Ishikawa (cell line): ENCODE measurements around the gene CD47.

ENCODE experiments used
- CREB1 ChIP-seq: IDR thresholded peaks from 2 replicates; pipeline ENCODE4 v1.6.1; 2012; ENCODE audit warnings: low read depth
- EGR1 ChIP-seq: IDR thresholded peaks from 2 replicates; pipeline ENCODE4 v1.6.1; 2012
- EP300 ChIP-seq: IDR thresholded peaks from 2 replicates; pipeline ENCODE4 v1.6.1; 2012; ENCODE audit warnings: borderline replicate concordance
- RAD21 ChIP-seq: IDR thresholded peaks from 2 replicates; pipeline ENCODE4 v1.6.1; 2012; ENCODE audit warnings: low read depth
- TAF1 ChIP-seq: IDR thresholded peaks from 2 replicates; pipeline ENCODE4 v1.6.1; 2012; ENCODE audit warnings: low read depth, mild to moderate bottlenecking
- YY1 ChIP-seq: IDR thresholded peaks from 2 replicates; pipeline ENCODE4 v1.6.1; 2012; ENCODE audit warnings: low read depth
- ZBTB7A ChIP-seq: IDR thresholded peaks from 2 replicates; pipeline ENCODE4 v1.6.1; 2012; ENCODE audit warnings: low read depth
- TF ChIP-seq, protein P1 (sequence below): IDR thresholded peaks from 2 replicates; pipeline ENCODE4 v1.6.1; 2012

DNA sequence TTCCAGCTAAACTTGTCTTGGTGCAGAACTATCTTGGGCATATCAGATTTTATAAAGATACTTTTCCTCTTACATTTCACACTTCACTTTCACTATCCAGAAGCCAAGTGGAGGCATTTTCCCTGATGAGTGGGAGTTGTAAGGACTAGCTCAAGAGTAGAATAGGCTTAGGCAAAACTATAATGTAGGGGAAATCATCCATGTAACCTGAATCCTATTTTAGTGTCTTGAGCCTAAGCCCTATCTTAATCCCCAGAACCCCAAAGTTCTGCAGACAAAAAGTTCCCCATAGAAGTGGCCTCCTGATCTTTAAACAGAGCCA is 42.2 kb upstream of the CD47 start:
- TF ChIP-seq EGR1 (no peak), ZBTB7A (no peak), TAF1 (no peak), CREB1 (no peak), EP300 (no peak), YY1 (no peak), RAD21 (no peak)
- TF ChIP-seq, protein P1, sequence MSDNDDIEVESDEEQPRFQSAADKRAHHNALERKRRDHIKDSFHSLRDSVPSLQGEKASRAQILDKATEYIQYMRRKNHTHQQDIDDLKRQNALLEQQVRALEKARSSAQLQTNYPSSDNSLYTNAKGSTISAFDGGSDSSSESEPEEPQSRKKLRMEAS = no peak
